HUDEP-2 (cell line): ENCODE results near the gene CAV1.

Source experiments
- DNase-seq, 76 experiments: peaks; one replicate each; lab custom pipeline; 2025; ENCODE audit not compliant: unreplicated experiment in 76 of 76; lab: John Stamatoyannopoulos, UW

Gene CAV1

DNA sequence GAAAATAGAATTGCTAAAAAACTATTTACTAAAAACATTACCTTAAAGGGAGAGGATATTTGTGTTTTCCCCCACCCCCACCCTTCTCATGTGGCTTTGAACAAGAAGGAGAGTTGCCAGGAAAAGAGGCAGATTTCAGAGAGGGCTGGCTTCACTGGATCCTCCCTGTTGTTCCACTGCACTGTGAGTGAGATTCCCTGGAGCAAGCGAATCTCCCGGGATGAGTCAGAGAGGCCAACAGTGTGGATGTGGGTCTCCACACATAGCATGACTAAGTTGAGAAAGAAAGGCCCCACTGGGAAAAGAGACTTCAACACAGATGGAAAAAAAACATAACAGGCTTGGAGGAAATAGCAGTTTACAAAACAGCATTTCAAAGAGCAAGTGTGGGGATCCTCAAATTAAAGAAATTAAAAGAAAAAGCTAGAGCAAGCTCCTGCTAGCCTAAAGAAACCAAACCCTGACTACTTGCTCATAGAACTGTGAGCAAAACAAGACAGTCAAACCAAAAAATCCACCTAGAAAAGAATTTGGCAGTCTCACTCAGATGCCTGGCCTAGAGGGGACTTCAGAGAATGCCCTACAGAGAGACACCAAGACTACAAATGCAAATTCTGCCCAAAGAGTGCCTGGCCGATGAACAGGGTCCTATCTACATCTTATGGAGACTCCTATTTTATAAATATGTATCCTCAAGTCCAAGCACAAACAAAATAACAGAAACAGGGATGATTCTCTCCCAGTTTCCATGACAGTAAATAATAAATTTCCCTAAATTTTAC, 3.4 kb downstream of the CAV1 start:
- no peak for DNase-seq

DNA sequence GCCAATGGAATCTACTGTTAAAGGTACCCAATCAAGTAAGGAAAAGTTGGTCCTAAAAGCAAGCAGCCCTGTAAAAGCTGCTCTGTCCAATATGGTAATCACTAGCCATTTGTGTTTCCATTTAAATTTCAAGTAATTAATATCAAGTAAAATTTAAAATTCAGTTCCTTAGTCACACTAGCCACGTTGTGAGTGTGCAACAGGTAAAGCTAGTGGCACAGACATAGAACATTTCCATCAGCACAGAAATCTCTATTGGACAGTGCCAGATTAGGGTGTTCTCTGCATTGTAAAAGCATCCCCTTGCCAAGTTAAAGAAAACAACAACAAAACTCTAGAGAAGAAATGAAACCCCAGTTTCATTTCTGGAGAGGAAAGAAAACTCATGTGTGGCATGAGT, 4.4 kb downstream of the CAV1 start:
- DNase-seq, result no peak

DNA sequence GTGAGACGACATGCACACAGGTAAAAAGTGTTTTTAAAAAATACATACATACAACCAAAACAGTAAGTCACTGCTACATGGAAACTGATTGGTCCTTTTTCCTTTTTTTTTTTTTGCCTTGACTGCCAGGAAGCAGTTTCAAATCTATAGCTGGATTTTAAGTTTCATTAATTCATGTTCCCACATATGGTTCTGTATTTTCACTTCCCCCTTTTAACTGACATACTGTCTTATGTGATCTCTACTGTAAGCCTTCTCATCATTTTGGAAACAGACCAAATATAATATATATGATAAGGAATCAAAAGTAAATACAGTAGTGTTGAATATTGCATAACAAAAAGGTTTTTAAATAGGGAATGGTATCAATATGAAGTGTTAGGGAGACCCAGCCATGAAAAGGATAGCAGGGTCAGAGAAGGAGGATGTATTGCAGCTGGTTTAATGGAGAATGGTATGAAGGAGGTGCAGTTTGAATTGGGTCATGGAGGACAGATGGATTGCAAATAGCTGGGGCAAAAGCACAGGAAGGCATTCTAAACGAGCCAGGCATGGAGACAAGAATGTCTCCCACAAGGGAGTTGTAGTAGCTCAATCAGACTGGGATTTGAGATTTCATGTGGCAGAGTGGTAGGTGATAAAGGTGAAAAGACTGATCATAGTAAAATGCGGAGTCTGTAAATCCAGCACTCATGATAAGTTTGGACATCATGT, 5.4 kb downstream of the CAV1 start:
- no peak for DNase-seq

DNA sequence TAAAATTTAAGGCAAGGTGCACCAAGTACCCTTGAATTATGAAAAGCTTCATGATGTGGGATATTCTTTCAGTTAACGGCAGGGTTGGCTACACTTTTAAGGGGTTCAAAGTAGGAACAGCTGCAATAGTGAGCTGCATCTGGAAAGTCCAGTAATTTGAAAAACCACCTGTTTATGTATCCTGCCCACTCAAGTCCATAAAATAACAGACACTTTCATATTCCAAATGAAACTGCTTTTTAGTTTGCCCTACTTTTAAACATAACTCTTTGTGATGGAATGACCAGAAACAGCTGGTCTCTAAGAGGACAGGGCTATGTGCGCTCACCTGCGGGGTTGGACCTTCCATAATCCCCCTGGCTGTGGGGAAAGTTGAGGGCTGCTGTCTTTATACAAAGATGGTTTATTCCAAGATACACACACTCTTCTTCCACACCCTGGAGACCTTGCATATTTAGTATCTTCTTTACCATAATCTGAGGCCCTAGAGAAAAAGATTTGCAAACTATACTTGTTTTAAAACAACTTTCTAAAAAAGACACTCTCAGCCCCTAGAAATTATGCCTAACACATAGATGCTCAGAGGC, 7.4 kb downstream of the CAV1 start:
- no peak for DNase-seq

DNA sequence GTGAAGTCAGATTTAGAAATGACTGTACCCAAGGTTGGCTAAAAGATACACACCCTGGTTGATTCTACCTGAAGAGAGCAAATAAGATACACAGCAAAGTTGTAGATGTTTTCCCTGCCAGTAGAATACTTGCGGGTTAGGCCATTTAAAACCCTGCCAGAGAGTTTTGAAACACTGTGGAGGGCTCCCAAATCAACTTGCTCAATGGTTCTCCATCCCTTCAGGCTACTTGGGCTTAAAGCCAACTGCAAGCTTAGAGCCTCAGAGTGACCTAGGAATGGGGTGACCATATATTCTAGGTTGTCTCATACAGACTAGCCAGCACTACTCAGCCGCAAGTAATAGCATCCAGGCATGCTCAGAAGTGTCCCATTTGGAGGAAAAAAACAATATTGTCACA, 10.0 kb downstream of the CAV1 start:
- no peak for DNase-seq

DNA sequence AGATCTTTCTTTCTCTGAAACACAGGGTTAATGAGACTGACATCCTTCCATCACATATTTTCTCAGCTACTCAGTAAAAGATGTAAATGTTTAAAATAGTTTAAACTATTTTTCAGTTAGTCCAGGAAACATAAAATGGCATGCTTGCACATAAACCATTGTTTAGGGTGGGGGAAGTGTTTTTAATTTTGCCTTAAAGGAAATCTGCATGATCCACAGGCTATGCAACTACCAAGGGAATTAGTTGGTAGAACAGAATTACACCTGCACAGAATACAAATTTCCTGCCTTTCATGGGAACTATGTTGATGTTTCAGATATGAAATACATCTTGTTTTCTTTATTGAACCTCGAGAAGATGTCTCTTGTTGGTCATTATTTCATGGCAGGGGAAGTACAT, 10.6 kb downstream of the CAV1 start:
- no peak for DNase-seq

DNA sequence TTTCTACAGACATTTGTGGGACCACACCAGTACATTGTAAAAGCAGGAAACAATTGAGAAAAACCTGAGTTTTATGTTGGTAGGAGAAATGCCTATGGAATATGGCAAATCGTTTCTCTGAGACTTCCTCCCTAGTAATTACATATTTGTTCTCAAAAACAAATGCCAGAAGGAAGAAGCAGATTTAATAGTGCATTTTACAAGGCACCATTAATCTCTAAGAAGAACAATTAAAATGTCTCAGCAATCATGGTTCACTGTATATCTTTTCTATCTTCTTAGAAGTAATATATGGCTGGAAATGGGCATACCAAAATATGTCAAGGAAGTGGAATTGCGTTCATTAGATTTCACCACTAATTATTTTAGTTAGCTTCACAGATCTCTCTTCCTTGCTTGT, 13.3 kb downstream of the CAV1 start:
- DNase-seq, result no peak

DNA sequence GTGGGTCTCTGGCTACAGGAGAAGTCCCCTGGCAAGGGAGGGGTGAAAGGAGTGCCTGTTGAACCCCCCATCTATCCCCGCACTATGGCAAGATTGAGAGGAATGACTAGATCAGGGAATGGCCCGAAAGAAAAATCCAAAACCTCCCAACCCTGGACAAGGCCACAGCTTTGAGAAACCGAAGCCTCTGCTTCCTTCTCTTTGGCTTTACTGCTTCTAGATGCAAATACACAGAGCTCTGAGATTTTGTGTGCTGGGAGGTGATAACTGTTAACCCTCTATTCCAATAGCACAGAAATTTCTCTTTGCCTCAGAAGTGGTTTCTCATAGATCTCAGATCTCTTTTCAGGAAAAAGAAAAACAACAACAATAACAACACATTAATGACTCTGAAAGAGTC, 15.0 kb downstream of the CAV1 start:
- DNase-seq, result no peak

DNA sequence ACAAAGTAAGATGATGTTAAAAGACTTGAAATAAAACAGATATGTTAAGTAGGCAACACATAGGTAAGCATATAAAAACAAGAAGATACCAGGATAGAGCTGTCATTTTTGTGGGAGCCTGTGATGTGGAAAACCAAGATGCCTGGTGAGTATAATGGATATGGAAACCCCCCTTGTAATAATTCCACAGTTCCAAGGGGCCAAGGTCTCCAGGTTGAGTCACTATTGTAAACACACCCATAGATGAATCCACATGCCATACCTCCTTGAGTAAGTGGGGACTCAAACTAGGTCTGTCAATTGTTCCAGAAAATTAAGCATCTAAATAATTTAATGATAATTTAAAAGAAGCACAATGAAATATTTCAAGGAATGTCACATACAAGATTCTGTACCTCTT, 15.9 kb downstream of the CAV1 start:
- DNase-seq, result no peak

DNA sequence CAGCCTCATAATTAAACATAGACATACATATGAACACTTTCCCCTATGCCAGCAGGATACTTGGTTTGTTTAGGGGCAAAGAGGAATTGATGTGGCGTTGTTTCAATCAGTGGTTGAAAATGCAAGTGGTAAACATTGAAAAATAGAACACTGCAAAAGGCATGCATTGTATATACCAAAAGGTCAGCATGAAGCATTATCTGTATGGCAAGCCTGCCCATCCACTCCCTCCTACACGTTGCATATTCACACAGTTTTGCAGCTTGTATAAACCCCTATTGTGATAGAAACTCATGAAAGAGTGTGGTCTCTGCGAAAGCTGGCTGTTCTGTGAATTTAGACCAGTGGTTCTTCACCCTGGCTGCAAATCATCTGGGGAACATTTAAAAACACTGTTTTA, 17.1 kb downstream of the CAV1 start:
- DNase-seq, result no peak

DNA sequence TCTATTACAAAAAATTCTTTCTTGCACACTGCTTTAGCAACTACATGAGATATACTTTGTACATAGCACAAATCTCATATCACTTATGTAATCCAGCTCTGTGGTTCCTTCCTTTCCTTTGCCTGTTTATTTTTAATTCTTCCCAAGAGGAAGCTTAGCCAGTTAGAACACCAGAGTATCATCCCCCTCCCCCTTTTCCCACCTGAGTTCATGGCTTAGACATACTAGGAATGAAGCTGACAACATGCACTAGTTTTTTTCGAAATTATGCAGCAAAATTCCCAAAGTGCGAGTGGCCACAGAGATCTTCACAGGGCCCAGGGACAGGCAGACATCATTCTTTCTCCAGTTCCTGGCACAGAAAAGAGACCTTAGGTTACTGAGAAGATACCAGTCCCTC, 17.8 kb downstream of the CAV1 start:
- DNase-seq, result no peak

DNA sequence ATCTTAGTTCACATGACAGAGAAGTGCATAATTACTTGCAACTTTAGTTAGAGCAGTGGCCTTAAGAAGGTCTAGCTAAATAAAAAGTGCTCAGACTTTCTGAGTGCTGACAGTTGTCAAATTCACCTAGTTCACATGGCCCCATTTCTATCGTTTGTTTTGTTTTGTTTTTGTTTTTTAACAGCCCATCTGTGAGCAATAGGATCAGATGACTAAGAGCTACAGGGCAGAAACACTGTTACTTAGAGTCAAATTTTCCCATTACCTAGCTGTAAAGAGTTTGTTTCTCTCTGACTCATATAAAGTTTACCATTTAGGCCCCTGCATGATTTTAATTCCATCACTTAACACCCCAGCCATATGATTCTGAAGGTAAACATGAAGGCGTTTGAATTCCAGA, 18.8 kb downstream of the CAV1 start:
- DNase-seq, result no peak

DNA sequence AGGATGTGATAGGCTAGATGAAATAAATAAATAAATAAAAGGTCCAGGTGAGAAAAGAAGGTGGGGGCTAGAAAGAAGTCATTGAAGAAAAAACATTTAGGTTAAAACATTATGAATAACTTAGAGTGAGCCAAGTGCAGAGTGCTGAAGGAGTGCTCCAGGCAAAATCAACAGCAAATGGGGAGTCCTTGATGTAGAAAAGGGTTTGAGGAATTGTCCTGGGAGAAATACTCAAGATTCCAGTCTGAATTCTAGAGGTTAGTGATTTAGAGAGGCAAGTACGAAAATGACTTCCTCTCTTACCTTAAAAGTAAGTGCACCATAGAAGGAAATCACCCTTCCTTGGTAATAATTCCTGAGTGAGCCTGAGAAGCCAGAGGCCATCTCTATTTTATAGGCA, 19.7 kb downstream of the CAV1 start:
- DNase-seq, result no peak

DNA sequence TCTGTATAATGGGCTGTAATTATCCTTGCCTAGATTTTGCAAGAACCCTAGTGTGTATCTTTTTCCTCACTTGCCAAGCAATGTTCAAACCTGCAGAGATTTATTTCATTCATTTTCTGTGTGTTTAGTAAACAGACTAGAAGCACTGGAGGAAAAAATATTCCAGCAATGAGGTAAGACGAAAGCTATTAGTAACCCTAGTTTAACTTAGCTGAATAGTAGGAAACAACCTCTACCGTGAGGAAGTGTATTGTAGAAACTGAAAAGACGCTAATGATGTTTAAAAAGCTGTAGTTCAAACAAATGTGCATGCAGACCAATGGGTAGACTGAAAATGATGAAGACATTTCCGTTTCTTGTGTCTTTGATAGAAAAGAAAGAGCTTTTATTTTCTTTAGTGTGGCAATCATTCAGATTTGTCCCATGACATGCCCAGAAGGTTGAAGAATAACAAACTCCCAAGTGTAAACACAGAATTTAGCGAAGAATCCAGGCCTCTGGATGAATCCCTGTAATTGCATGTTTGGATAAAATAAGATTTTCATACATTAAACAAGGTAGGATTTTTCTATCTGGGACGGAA, 20.7 kb downstream of the CAV1 start:
- no peak for DNase-seq

DNA sequence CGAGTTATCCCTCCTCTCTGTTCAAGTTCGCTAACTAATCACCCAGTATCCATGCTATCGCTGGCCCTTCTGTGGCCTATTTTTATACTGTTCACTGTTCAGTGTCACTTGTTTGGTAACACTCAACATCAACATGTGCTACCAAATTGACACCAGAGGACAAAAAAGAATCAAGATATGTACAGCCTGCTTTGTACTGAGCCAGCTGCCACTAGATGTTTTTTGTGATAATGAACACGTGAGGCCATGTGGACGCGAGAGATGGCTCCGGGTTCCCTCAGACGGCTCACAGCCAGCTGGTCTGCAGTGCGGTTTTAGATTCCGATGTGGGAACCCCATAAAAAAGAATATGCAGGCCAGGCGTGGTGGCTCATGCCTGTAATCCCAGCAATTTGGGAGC, 21.2 kb downstream of the CAV1 start:
- DNase-seq, result no peak

DNA sequence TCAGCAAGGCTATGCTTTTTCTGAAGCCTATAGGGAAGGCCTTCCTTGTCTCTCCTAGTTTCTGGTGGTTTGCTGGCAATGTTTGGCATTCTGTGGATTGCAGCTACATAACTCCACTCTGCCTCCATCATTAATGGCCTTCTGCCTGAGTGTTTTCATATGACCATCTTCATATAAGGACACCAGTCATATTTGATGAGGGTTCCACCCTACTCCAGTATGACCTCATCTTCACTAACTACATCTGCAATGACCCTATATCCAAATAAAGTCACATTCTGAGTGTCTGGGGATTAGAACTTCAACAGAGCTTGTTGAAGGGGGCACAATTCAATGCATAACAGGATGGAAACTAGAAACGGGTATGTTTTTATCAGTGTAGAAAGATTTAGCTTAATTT, 22.1 kb downstream of the CAV1 start:
- DNase-seq, result no peak

DNA sequence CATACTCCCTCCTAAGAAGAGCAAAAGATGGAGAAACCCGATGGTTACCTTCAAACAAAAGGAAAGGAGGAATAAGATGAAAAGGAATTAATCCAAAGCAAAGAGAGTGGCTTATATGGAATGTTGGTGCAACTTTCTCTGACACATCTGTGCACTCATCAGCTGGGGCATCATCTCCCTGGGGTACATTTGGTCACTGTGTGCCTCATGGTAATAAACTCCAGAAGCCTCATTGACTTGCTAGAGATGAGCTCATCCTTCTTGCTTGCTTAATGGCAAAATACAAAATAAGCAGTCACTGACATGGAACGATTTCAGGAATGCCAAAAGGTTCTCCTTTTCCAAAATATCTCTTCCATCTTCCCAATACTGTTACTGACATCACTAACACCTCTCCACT, 22.5 kb downstream of the CAV1 start:
- no peak for DNase-seq

DNA sequence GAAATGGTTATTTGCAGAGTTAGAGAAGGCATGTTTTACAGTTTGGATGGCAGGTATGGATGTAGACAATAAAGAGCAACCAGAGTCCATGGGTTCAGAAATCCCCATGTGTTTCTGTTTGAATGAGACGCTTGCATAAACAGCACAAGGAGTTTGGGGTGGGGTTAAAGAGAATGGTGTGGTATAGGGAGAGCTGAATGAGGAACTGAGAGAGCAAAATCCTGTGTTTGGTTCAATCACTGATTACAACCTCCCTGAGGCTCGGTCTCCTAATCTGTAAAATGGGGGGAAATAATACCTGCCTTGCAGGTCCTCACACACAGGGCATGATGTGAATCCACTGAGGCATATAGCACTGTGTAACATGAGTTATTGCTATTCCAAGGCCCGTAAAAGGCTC, 23.7 kb downstream of the CAV1 start:
- DNase-seq, result no peak

DNA sequence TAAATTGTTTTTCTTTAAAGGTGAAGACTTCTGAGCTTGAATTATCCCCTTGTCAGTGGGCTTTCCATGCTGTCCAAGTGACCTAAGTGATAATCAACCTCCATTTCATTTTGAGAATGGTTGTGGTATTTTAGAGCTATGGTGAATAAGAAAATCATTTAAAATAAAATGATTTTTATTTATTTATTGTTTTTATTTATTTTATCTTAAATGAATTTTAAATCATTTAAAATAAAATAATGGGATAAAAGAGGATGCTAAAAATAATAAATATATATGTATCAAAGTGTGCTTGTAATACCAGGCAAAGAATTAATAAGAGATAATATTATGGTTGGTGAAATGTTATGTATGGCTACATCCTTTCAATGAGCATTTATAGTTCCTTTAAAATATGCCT, 24.5 kb downstream of the CAV1 start:
- DNase-seq, result no peak

DNA sequence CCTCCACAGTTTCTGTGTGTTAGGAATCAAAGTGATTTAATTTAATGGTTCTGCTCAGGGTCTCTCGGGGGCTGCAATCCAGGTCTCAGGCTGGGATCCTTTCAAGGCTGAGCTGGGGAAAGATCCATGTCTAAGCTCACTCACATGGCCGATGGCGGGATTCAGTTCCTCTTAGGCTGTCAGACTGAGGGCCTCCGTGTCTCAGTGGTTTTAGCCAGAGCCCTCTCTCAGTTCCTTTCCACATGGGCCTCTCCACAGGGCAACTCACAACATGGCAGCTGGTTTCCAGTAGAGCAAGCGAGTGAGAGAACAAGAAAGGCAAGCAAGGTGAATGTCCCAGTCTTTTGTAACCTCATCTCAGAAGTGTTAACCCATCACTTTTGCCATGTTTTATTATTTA, 26.9 kb downstream of the CAV1 start:
- DNase-seq, result no peak

DNA sequence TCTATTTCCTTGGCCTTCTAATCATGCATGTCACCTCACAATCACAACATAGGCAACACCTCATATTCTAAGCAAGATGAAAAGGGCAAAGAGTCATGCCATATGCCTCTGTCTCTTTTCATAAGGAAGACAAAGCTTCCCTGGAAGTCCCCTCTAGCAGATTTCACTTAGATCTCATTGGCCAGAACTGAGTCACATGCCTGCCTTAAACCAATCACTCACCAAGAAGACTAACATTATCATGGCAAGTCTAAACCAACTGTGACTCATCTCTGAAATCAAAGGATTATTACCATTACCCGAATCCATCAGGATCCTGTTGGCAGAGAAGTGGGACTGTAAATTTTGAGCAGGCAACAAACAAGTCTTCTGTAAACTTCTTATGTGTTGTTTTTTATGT, 27.8 kb downstream of the CAV1 start:
- no peak for DNase-seq
